GM19328 (cell line): Measurements from ENCODE around the gene C3orf52.
"Not testable (repeated sequence)": the region's sequence is repeated elsewhere in the genome, so short reads cannot be mapped to it uniquely, and the experiment has no call there.

Experiments
- ATAC-seq: cut with Tn5 transposase; IDR thresholded peaks from one replicate; pipeline ENCODE4 v1.9.1; 2021; ENCODE audit warnings: mild to moderate bottlenecking, moderate library complexity; ENCODE audit not compliant: unreplicated experiment

C3orf52 gene, protein sequence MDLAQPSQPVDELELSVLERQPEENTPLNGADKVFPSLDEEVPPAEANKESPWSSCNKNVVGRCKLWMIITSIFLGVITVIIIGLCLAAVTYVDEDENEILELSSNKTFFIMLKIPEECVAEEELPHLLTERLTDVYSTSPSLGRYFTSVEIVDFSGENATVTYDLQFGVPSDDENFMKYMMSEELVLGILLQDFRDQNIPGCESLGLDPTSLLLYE

DNA sequence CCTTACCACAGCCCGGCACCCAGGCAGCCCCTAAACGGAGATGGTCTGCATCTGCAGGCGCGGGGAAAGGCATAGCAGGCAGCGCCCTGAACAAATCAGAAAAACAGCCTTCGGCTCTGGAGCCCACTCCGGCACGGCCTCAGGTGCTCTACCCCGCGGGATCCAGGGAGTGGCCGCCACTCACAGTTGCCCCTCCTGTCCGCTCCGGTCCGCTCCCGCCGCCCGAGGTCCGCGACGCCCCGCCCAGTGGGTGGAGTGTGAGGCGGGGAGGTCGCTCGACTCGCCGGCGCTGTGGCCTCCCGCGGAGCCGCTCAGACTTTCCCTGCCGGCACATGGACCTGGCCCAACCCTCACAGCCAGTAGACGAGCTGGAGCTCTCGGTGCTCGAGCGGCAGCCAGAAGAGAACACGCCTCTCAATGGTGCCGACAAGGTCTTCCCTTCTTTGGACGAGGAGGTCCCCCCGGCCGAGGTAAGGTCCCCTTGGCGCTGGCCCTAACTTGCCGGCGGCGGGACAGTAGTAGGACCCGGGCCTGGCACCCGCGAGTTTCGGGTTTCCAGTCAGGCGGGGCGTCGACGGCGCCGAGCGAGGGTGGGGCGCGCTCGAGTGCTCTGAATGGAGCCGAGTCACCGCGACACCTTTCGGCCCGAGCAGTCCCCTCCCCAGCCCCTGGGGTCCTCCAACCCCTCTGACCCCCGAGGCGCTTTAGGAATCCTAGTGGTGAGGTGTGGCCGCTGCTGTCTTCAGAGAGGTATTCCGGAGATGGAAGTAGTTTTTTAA, at the start of gene C3orf52:
Gene C3orf52 (plus strand): TSS at position 314 of the 779 bp plus-strand sequence. CDS start 19 bp downstream, at position 333.
- ATAC-seq = peak; percentile 87

DNA sequence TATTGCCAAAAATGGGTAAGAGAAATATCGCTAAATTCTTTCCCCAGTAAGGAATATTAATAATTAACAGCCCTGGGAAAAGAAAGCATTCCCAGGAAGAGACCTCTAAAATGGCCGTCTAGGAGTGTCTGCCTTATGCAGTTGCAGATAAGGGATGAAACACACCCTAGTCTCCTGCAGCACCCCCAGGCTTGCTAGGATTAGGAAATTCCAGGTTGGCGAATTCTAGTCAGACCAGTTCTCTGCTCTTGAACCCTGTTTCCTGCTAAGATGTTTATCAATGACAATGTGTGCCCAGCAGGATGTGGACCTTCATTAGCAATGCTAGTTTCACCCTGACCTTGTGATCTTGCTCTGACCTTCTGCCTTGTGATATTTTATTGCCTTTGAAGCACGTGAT, 49.0 kb upstream of the C3orf52 start:
- not testable (repeated sequence) for ATAC-seq

DNA sequence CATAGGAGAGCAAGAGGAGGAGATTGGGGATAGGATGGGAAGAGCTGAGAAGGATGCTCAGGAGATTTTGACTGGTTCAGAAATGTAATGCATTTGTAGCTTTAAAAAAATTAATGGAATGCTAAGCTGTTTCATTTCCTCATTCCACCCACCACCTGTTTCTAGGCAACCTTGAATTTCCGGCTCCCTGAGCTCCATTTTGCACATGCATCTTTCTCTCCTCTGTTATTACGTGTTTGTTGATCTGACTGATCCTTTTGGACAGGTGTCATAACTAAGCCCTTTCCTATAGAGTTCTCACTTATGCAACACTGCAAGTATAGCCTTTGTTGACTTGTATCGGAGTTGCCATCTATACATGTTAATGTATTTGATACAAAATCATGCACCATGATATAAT, 47.3 kb upstream of the C3orf52 start:
- peak; percentile 52 for ATAC-seq

DNA sequence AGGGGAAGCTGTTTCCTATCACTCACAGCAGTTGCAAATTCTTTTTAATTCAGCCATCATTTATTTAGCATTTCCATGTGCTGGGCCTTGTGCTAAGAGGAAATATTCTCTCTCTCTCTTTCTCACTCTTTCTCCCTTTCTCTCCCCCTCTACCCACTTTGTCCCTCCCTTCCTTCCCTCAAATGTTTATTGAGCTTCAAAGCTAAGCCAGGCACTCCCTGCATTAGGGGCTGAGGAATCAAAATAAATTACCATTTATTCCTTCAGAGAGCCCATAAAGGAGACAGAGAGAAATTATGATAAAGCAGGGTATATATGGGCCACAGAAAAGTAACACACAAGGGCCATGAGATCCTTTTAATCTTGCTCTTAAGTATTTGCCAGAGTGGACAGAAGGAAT, 44.9 kb upstream of the C3orf52 start:
- ATAC-seq = no peak

DNA sequence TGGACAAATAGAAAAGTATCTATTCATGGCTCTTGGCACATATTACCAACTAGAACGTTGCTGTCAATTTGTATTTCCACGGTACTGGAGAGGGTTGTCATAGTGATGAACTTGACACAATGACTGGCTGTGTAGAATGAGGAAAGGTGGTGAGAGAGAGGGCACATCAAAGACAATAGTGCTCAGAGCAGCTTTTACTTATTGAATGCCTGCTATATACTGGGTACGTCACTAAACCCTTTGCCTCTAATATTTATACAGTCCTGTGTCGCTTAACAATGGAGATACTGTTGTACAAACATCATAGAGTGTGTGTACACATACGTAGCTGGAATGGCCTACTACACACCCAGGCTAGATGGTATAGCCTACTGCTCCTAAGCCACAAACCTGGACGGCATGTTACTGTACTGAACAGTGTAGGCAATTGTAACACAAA, 43.3 kb upstream of the C3orf52 start:
- ATAC-seq = no peak

DNA sequence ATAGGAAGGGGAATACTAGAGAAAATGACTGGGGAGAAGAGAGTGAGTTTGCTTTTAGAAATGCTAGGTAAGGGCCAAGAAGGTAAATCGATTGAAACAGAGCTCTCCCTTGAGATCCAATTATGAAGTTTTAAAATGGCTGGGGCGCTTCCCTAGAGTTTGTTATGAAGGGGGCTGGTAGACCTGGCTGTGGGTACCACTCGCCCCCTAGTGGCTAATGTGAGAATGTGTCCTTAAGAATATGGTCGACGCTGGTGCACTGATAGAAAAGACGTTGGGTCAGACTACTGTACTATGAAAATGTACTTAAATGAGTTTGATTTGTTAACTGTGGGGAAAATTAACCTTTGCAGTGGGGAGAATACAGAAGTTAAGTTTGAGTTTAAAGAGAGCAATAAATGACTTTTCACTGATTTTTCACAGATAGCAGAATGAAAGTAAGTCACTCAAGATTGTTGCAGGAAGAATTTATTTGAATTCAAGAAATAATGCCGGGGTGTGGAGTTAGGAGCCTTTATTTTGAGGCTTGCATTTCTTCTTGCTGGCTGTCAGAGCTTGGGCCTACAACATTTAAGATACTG, 42.5 kb upstream of the C3orf52 start:
- peak; percentile 92 for ATAC-seq

DNA sequence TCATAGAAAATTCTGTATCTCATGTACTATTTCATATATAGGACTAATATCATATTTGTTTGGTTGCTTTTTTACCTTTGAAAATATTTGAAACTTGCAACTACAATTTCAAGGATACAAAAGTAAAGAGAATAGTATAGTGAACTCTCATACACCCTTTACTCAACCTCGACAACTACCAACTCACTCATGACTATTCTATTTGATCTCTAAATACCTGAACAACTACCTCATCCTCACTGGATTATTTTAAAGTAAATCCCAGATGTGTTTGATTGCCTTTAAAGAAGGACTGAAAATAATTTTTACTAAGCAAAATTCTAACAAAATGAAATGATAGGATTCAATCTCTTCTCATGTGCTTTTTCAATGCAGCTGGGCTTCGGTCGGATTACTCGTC, 39.6 kb upstream of the C3orf52 start:
- no peak for ATAC-seq

DNA sequence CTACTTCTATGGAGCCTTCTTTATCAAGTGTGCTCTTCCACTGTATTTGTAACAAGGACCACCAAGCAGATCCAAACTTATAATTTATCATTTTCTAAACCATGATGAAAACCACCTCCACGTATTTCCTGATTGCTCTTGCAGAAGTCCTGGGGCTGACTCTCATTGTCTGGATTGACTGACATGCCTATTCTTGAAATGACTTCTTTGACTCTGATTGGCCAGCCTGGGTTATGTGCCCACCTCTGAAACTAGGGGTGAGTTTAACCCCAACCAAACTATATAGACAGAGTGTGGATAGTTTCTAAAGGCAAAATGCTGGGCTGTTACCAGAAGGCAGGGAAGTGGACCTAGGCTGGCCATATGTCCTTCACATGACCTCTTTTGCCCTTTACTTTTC, 38.9 kb upstream of the C3orf52 start:
- ATAC-seq = no peak

DNA sequence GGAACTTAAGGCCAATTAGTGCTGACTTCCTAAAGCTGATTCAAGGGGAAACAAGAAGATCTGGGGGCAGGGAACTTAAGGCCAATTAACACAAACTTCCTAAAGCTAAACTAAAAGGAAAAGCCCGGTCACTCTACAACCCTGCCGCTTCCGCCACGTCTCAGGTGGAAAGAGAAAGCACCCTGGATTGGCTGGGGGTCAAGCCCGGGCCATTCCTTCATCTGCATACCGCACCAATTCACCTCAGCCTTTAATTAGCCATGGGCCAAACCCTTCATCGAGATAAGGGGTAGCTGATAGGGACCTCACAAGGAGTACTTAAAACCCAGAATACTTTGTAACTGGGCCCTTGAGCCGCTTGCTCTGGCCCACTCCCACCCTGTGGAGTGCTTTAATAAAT, 37.3 kb upstream of the C3orf52 start:
- ATAC-seq = no peak

DNA sequence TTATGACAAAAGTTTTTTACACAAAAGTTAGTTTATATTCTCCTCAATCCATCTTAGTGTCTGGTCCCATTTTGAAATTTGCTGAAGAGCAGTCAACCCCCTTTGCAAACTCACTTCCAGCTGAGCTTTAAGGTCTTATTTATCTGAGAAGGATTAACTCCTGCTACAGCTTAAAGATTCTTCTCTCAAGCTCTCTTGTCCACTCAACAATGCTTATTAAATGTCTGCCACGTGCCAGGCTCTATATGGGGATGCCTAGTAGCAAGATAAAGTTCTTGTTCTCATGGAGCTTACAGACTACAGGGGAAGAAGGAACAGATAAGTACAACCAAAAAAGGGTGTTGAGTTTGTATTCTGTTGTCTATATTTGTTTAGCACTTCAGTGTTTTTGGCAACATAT, 33.0 kb upstream of the C3orf52 start:
- no peak for ATAC-seq

DNA sequence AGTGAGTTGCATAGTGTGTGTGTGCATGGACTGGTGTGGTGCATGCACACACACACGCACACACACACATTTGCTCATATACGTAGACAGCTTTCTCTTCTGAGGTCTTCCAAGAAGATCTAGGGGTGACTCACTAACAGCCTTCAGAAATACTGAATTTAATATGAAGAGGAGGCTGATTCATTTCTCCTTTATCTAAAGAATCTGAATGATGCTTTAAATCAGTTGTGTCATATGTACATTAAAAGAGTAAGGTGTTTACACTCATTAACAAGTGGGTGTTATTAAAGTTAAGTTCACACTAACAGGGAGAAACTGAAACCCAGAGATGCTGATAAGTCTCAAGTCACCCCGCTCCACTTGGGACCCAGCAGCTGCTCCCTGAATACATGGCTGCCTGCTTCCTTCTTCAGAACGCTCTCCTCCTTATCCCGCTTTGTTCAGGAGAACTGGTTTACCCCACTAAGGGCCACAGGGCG, 29.7 kb upstream of the C3orf52 start:
- ATAC-seq = no peak

DNA sequence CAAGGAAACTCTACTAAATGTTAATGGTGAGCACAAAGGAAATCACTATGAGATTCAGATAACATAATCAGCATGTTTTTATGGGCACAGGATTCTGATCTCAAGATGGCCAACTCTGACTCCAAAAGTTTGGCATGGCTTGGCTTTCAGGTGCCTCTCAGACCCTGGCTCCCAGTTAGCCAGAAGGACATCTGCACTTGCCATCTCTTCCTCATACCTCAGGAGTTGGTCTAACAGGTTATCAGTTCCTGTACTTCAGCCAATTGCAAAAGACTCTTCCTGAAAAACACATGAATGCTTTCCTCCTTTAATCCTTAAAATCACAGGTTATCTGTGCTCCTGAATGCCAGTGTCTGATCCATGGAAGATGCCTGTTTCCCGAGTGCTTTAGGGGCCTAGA, 26.7 kb upstream of the C3orf52 start:
- no peak for ATAC-seq

DNA sequence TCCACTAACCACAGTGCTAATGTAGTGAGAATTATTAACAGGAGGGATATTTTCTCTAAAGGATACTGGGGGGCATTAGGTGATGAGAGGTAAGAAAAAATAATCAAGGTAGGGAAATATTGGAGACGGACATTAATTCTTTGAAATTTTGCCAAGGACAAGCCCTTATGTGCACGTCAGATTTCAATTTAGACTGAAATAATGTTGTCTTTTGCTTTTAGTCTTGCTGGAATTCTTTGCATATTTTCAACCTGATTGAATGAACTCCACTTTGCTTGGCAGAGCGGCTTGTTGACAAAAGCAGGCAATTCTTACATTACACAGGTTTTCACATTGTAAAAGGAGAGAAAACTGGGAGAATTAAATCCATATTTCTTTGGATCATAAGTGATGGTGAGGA, 25.0 kb upstream of the C3orf52 start:
- no peak for ATAC-seq

DNA sequence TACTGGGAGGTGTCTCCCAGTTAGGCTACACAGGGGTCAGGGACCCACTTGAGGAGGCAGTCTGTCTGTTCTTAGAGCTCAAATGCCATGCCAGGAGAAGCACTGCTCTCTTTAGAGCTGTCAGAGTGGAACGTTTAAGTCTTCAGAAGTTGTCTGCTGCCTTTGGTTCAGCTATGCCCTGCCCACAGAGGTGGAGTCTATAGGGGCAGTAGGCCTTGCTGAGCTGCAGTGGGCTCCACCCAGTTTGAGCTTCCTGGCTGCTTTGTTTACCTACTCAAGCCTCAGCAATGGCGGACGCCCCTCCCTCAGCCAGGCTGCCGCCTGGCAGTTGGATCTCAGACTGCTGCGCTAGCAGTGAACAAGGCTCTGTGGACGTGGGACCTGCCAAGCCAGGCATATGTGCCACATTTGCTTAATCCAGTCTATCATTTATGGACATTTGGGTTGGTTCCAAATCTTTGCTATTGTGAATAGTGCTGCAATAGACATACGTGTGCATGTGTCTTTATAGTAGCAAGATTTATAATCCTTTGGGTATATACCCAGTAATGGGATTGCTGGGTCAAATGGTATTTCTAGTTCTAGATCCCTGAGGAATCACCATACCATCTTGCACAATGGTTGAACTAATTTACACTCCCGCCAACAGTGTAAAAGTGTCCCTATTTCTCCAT, 13.7 kb upstream of the C3orf52 start:
- ATAC-seq = not testable (repeated sequence)

DNA sequence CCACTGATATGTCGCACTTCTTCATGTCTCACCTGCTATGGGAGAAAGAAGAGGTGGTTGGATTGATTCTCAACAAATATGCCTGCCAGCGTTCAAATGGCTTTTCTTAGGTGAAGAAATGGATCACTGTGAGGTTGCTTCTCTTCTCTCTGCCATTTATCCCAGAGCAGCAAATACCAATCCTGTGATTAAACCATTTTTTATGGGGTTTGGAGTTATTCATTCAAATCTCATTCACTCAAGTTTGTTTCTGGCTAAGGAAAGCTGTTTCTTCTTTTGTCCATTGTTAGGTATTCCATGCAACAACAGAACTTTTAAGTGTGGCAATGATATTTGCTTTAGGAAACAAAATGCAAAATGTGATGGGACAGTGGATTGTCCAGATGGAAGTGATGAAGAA, 12.2 kb upstream of the C3orf52 start:
- no peak for ATAC-seq

DNA sequence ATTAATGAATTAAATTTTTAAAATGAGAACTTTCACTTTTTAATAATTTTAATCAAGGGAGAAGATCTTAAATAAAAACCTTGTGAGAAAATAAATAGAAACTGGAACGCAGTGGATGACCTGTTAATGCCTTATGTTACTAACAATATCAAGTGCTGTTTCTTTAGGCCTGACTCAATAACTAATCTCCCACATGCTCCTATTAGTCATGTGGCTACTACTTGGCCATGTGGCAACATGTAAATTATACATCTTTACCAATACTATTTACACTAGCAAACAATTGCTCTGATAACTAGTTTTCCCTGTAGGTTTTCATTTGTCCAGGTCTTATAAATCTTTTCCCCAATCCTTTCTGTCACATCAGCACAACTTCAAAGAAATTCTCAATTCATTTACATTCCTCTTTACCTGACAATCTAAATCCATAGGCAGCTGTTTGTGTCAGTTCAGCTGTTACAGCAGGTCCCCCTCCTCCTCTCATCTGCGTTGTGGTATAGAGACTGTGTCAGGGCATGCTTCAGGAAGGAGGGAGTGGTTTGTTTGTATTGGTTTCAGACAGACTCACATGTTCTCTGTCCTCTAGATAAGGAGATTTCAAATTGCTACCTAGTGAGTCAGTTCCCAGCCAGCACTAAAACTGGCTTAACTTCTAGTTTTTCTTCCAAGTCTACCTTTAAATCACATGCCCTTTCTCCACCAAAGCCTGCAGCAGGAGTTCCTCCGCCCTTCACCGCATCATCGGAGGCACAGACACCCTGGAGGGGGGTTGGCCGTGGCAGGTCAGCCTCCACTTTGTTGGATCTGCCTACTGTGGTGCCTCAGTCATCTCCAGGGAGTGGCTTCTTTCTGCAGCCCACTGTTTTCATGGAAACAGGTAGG, 11.3 kb upstream of the C3orf52 start:
- no peak for ATAC-seq

DNA sequence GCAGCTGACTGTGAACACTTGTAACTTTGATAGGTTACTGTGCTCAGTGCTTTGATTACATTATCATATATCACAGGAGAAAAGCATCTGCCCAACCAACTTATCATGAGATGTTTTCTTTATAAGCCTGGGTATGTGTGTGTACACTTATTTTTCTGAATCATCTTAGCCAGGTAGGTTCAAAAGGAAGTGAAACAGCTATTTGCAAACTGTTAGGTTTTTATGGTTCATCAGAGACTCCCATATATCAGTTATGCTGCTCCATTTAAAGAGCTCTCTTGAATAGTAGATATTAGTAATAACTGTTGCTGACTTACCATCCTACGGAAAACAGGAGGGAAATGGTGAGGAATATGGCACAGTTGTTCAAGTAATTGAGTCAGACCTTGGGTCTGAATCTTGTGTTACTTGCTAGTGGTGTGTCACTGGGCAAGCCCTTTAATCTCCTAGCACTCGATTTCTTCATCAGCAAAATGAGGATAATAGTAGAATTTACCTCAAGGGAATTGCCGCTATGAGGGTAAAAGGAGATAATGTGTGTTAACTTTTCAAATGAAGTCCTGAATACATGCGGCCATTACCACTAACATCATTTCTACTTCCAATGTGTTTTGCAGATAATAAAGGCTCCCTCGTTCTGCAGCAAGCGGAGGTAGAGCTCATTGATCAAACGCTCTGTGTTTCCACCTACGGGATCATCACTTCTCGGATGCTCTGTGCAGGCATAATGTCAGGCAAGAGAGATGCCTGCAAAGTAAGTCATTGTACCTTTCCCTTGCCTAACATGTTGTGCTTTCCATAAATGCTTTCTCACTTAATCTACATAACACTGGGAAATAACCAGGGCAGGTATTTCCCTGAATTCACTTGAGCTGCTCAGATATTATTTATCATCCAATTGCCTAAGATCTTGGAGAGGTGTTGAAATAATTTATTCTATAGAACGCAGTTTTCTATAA, 7.8 kb upstream of the C3orf52 start:
- no peak for ATAC-seq

DNA sequence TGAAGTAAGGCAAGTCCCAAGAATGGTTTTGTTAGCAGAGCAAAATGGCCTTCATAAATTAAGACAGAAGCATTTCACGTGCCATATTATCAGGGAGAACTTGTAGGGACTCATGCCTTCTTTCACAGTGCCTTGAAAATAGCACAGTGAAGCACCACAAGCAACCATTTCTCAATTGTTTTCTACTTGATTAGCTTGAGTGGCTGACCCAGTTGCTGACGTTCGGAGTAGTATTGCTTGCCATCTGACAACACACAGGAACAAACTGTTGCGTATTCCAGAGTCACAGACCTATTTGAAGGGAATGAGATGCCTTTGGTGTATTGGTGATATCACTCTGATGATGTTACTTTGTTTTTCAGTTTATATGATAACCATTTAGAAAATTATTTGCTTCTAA, 3.0 kb upstream of the C3orf52 start:
- no peak for ATAC-seq

DNA sequence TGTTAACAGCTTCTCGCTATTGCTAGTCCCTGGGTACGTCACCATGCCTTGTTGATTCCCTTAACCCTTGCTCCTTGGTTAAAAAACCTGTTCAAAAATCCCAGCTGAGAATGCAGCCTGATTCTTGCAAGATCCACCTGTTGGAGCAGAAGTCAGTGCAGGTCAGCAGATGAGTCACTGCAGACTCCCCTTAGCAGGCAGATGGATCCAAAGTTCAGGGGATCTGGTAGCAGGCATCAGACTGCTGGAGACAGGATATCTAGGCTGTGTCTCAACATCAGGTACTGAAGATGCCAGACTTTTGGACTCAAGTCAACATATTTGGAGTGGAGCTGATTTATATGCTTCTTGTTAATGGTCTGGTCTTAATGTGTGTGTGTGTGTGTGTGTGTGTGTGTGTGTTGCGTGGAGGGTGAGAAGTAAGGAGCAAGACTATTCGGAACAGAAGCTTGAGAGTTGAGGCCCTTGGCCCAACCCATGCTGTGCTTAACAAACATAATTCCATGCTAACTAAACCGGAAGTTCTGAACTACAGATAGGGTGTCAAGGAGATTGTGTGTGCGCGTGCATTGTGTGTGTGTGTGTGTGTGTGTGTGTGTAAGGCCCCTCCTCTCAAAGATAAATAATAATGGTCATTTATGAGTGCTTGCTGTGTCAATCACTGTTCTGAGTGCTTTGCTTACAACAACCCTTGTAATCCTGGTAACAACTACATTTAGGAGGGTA, 1.0 kb upstream of the C3orf52 start:
- ATAC-seq = no peak
